HepG2 (cell line): ENCODE data around the gene PTPRM. TPM values are rescaled to one million over a fixed set of nuclear protein-coding genes. Genes with fewer than 3 reads are reported as not detected.

Source experiments
- ATAC-seq: fragments of 200-7000 bp; cut with Tn5 transposase; 3 replicates; pipeline ENCODE4 v1.9.1; 2020; ENCODE audit warnings: mild to moderate bottlenecking, moderate library complexity
- BruUV-seq: library from RNA; stranded (reverse); fragments of 400-500 nt; replicated peaks from 2 replicates; lab custom pipeline; 2021; lab: Mats Ljungman, UMichigan
- CTCF ChIA-PET: fragments of 300-600 bp; formaldehyde crosslinking; extraction: SDS; loops from one replicate; lab custom pipeline; 2021; ENCODE audit warnings: low total read pairs, inconsistent platforms, low intra/inter-chr PET ratio; lab: Yijun Ruan, JAX
- POLR2A ChIA-PET: fragments of 350-600 bp; sonication (Branson Sonifier 250); formaldehyde crosslinking; loops from one replicate; lab custom pipeline; 2020; ENCODE audit warnings: antibody characterized with exemption, inconsistent platforms; lab: Yijun Ruan, JAX
- DNase-seq: peaks from one replicate; pipeline ENCODE4 v3.0.0-alpha.2; 2015; ENCODE audit warnings: low spot score
- FAIRE-seq: peaks from 3 replicates; lab custom pipeline; 2011; peaks lifted over from hg19 to GRCh38; lab: Jason Lieb, UNC
- H2AFZ ChIP-seq: one replicate; pipeline ENCODE4 v1.6.1; 2011; ENCODE audit warnings: low read length, inconsistent platforms
- H3K27ac ChIP-seq: fragments of 300-600 bp; 3 replicates; pipeline ENCODE4 v1.8.0; 2011; ENCODE audit warnings: mixed run types, mild to moderate bottlenecking, mixed read lengths, low read length, inconsistent platforms; ENCODE audit not compliant: insufficient read depth; ENCODE audit errors: extremely low read length
- H3K27me3 ChIP-seq, 2 experiments: fragments of 200-600 bp in 1 of 2; 2 replicates in 1 of 2; 3 replicates in 1 of 2; pipeline versions ENCODE4 v1.6.0 to v1.8.0; 2011; ENCODE audit warnings: low read length in 2 of 2, mild to moderate bottlenecking in 2 of 2, moderate library complexity in 2 of 2, inconsistent platforms in 1 of 2; ENCODE audit not compliant: insufficient read depth in 2 of 2, control insufficient read depth in 1 of 2
- H3K36me3 ChIP-seq, 2 experiments: fragments of 200-600 bp in 1 of 2; replicated peaks in 1 of 2; 2 replicates in 1 of 2; 3 replicates in 1 of 2; pipeline versions ENCODE4 v1.5.1 to v1.8.0; 2011; ENCODE audit warnings: low read length in 2 of 2, inconsistent platforms in 1 of 2; ENCODE audit not compliant: insufficient read depth in 2 of 2, control insufficient read depth in 1 of 2
- H3K4me1 ChIP-seq: 2 replicates; pipeline ENCODE4 v1.5.1; 2012; ENCODE audit warnings: low read length, inconsistent platforms; ENCODE audit not compliant: insufficient read depth
- H3K4me2 ChIP-seq: 2 replicates; pipeline ENCODE4 v1.6.0; 2011; ENCODE audit warnings: low read depth, low read length, inconsistent platforms
- H3K4me3 ChIP-seq, 3 experiments: fragments of 200-600 bp in 1 of 3; sonication (generic), shearing (Covaris generic) in 1 of 3; replicated peaks in 1 of 3; 2 replicates each; pipeline ENCODE4 v1.5.1; 2011 to 2016; ENCODE audit warnings: low read length in 3 of 3, inconsistent platforms in 2 of 3, low read depth in 2 of 3, mild to moderate bottlenecking in 2 of 3, control low read depth in 1 of 3, mixed read lengths in 1 of 3; ENCODE audit not compliant: insufficient read depth in 1 of 3
- H3K79me2 ChIP-seq: one replicate; pipeline ENCODE4 v1.6.1; 2011; ENCODE audit warnings: low read length, inconsistent platforms; ENCODE audit not compliant: insufficient read depth
- H3K9ac ChIP-seq: 2 replicates; pipeline ENCODE4 v1.6.0; 2011; ENCODE audit warnings: mild to moderate bottlenecking, low read depth, low read length, inconsistent platforms; ENCODE audit not compliant: insufficient read depth
- H3K9me3 ChIP-seq: 2 replicates; pipeline ENCODE4 v1.5.1; 2012; ENCODE audit warnings: mild to moderate bottlenecking, low read length
- H4K20me1 ChIP-seq: 2 replicates; pipeline ENCODE4 v1.6.0; 2011; ENCODE audit warnings: inconsistent platforms, mild to moderate bottlenecking, low read length, moderate library complexity; ENCODE audit not compliant: insufficient read depth
- KDM5B ChIP-seq: sonication (generic); formaldehyde crosslinking; IDR thresholded peaks from 2 replicates; pipeline ENCODE4 v1.4.0; 2020; ENCODE audit warnings: missing genetic modification reagents, mild to moderate bottlenecking, borderline replicate concordance
- RFXAP ChIP-seq: sonication (generic); formaldehyde crosslinking; IDR thresholded peaks from 2 replicates; pipeline ENCODE4 v1.4.0; 2020; ENCODE audit warnings: missing genetic modification reagents, borderline replicate concordance
- ZBTB7B ChIP-seq: sonication (generic); formaldehyde crosslinking; IDR thresholded peaks from 2 replicates; pipeline ENCODE4 v1.4.0; 2020; ENCODE audit warnings: missing genetic modification reagents
- ZNF251 ChIP-seq: sonication (generic); formaldehyde crosslinking; IDR thresholded peaks from 2 replicates; pipeline ENCODE4 v1.9.0; 2021; ENCODE audit warnings: mild to moderate bottlenecking, missing genetic modification reagents
- ZNF709 ChIP-seq: sonication (generic); formaldehyde crosslinking; IDR thresholded peaks from 2 replicates; pipeline ENCODE4 v1.5.0; 2020; ENCODE audit warnings: mild to moderate bottlenecking, missing genetic modification reagents
- ZNF777 ChIP-seq: sonication (generic); formaldehyde crosslinking; IDR thresholded peaks from 2 replicates; pipeline ENCODE4 v1.4.0; 2020; ENCODE audit warnings: missing genetic modification reagents
- WGBS: methylation state at CpG from one replicate; pipeline ENCODE4 v1.1.6; 2017; ENCODE audit warnings: low lambda C conversion rate; 5-methylcytosine and 5-hydroxymethylcytosine counted together
- in situ Hi-C: cut with HindIII; loops from 2 replicates; pipeline ENCODE4 v1.10.0; 2017; ENCODE audit warnings: low pct_unique_long_range_greater_than_20kb; ENCODE audit not compliant: extremely low pct_ligation_motif_present
- intact Hi-C: fragments of 100-400 bp; cut with micrococcal nuclease; formaldehyde crosslinking; loops from one replicate; pipeline ENCODE4 v1.10.0; 2022; ENCODE audit not compliant: unreplicated experiment
- polyA plus RNA-seq, 8 experiments: library from polyadenylated mRNA; depleted of rRNA in 3 of 8; stranded (reverse) in 7 of 8; unstranded in 1 of 8; fragments of >200 nt; fragmentation: Illumina TruSeq in 4 of 8; extraction: Trizol in 4 of 8; gene quantifications; 2 replicates each; pipeline versions ENCODE4 v1.2.1 to v1.2.3, GENCODE V29; 2011 to 2016; ENCODE audit warnings: low read depth in 4 of 8, missing spikeins in 1 of 8, mixed read lengths in 1 of 8; ENCODE audit not compliant: insufficient read depth in 1 of 8
- total RNA-seq, 5 experiments: library from RNA; depleted of rRNA; stranded (reverse); fragments of >200 nt; fragmentation: Illumina TruSeq; extraction: Trizol; gene quantifications; 2 replicates each; pipeline ENCODE4 v1.2.3, GENCODE V29; 2016; ENCODE audit warnings: low read depth in 1 of 5
- TF ChIP-seq, protein P1 (sequence below): sonication (generic); formaldehyde crosslinking; IDR thresholded peaks from 2 replicates; pipeline ENCODE4 v1.5.1; 2020; ENCODE audit warnings: mild to moderate bottlenecking, moderate library complexity, missing genetic modification reagents
- TF ChIP-seq, protein P2 (sequence below): IDR thresholded peaks from 2 replicates; pipeline ENCODE4 v1.6.1; 2018; ENCODE audit warnings: missing genetic modification reagents
- TF ChIP-seq, protein P3 (sequence below): sonication (generic); formaldehyde crosslinking; IDR thresholded peaks from 2 replicates; pipeline ENCODE4 v1.9.0; 2022; ENCODE audit warnings: low read depth, missing genetic modification reagents
- TF ChIP-seq, protein P4 (sequence below), 2 experiments: fragments of 450-650 bp in 1 of 2; sonication (generic) in 1 of 2; formaldehyde crosslinking; IDR thresholded peaks; 2 replicates each; pipeline versions ENCODE4 v1.5.0 to v1.8.0; 2020 to 2022; ENCODE audit warnings: mild to moderate bottlenecking in 1 of 2, missing genetic modification reagents in 1 of 2

Gene PTPRM
- total and polyA plus RNA-seq, 2 of the 13 experiments (the other 11 are each of a cell fraction or from before 2014, with no cell fraction given), result 12.6 to 108 TPM

DNA sequence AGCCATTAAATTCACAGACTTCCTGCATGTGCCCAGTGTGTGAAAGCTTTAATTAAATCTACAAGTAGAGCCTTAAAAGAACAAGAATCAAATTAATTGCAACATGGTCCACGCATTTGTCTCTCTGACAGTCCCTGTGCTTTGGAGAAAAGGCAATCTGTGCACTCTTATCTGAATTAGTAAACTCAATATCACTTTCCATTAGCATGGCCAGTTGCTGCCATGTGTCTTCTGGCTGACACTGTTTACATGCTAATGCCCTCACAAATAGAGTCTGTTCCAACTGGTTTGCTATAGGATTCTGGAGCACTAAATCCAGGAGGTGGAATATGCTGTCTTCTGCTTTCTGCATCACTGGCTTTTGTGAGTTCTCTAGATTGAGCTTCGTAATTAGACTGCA, 607.7 kb downstream of the PTPRM start:
- Histone ChIP-seq H3K36me3 (no peaks in the 10 kb centered on the region), H2AFZ (no peak overlapping the region), H3K27me3 (no peaks in the 10 kb centered on the region), H3K9me3 (no peaks in the 10 kb centered on the region), H3K4me2 (no peak overlapping the region), H3K4me3 (no peak overlapping the region), H3K27ac (no peak overlapping the region), H3K79me2 (no peaks in the 10 kb centered on the region), H4K20me1 (no peaks in the 10 kb centered on the region; the same call in 1 of the 2 replicates), H3K9ac (no peak overlapping the region), H3K4me1 (peaks cover 29% of the 10 kb centered on the region)
- ChIA-PET CTCF (no interaction called here), POLR2A (no interaction called here)
- FAIRE-seq (no peak), DNase-seq (no peak), ATAC-seq (no peak)
- no peak for TF ChIP-seq ZNF251 (CRISPR knock-in tag)
- no peak for TF ChIP-seq ZNF777 (CRISPR knock-in tag)
- TF ChIP-seq, protein P1, sequence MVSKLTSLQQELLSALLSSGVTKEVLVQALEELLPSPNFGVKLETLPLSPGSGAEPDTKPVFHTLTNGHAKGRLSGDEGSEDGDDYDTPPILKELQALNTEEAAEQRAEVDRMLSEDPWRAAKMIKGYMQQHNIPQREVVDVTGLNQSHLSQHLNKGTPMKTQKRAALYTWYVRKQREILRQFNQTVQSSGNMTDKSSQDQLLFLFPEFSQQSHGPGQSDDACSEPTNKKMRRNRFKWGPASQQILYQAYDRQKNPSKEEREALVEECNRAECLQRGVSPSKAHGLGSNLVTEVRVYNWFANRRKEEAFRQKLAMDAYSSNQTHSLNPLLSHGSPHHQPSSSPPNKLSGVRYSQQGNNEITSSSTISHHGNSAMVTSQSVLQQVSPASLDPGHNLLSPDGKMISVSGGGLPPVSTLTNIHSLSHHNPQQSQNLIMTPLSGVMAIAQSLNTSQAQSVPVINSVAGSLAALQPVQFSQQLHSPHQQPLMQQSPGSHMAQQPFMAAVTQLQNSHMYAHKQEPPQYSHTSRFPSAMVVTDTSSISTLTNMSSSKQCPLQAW, result no peak
- no TSS peak for BruUV-seq
- 92% methylated on average over 2 of the region's 2 CpGs for WGBS
- in situ Hi-C loops, result no loop called here
- intact Hi-C loops, result loop anchor here (10.0 kb wide), 1 partner anchor 210 kb away; no protein-coding TSS in a partner anchor

DNA sequence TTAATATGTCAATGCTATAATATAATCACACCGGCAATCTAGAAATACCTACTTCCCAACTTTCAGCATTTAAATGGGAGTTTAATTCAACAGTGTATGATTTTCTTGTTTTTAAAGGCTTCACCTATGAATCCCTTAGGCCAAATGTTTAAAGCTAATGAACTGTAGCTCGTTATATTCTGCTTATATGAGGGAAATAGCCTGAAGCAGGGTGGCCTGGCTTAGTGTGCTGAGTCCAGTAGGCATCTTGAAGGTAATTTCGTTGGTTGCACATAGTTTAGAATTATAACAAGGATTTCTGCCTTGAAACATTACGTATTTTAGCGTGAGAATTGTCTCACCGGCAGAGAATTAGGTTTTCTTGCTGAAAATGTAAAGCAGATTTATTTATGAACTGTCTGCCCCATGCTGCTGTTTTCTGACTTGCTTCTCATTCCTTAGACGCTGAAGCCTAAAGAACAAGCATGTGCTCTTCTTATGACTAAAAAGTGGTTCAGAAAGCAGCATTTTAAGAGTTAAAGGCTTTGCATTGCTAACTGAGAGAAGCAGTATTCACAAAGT, 608.5 kb downstream of the PTPRM start:
- in situ Hi-C loops, result no loop called here
- Histone ChIP-seq H3K4me1 (peaks cover 29% of the 10 kb centered on the region), H3K27ac (no peak overlapping the region), H3K36me3 (no peaks in the 10 kb centered on the region), H3K79me2 (no peaks in the 10 kb centered on the region), H2AFZ (no peak overlapping the region), H3K4me2 (no peak overlapping the region), H4K20me1 (no peaks in the 10 kb centered on the region; the same call in 1 of the 2 replicates), H3K9ac (no peak overlapping the region), H3K27me3 (no peaks in the 10 kb centered on the region), H3K9me3 (no peaks in the 10 kb centered on the region), H3K4me3 (no peak overlapping the region)
- intact Hi-C loops, result loop anchor here (10.0 kb wide), 1 partner anchor 209 kb away; no protein-coding TSS in a partner anchor
- POLR2A ChIA-PET, result no interaction called here
- ATAC-seq (no peak), FAIRE-seq (no peak), DNase-seq (no peak)
- TF ChIP-seq, protein P2, sequence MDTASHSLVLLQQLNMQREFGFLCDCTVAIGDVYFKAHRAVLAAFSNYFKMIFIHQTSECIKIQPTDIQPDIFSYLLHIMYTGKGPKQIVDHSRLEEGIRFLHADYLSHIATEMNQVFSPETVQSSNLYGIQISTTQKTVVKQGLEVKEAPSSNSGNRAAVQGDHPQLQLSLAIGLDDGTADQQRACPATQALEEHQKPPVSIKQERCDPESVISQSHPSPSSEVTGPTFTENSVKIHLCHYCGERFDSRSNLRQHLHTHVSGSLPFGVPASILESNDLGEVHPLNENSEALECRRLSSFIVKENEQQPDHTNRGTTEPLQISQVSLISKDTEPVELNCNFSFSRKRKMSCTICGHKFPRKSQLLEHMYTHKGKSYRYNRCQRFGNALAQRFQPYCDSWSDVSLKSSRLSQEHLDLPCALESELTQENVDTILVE (CRISPR knock-in tag), result no peak
- no peak for TF ChIP-seq ZNF709 (CRISPR knock-in tag)
- TF ChIP-seq, protein P3, sequence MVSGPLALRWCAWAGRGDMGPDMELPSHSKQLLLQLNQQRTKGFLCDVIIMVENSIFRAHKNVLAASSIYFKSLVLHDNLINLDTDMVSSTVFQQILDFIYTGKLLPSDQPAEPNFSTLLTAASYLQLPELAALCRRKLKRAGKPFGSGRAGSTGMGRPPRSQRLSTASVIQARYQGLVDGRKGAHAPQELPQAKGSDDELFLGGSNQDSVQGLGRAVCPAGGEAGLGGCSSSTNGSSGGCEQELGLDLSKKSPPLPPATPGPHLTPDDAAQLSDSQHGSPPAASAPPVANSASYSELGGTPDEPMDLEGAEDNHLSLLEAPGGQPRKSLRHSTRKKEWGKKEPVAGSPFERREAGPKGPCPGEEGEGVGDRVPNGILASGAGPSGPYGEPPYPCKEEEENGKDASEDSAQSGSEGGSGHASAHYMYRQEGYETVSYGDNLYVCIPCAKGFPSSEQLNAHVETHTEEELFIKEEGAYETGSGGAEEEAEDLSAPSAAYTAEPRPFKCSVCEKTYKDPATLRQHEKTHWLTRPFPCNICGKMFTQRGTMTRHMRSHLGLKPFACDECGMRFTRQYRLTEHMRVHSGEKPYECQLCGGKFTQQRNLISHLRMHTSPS (CRISPR knock-in tag), result no peak
- no peak for TF ChIP-seq ZBTB7B (CRISPR knock-in tag)
- TF ChIP-seq KDM5B, result no peak
- no peak for TF ChIP-seq RFXAP (CRISPR knock-in tag)
- TF ChIP-seq, protein P4, sequence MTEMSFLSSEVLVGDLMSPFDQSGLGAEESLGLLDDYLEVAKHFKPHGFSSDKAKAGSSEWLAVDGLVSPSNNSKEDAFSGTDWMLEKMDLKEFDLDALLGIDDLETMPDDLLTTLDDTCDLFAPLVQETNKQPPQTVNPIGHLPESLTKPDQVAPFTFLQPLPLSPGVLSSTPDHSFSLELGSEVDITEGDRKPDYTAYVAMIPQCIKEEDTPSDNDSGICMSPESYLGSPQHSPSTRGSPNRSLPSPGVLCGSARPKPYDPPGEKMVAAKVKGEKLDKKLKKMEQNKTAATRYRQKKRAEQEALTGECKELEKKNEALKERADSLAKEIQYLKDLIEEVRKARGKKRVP (CRISPR knock-in tag; IDR thresholded peaks at IDR 0.05), result no peak
- 88% methylated on average over 7 of the region's 7 CpGs for WGBS
- BruUV-seq, result no TSS peak
- CTCF ChIA-PET, result no interaction called here
